Measurements from ENCODE around the gene TMOD1. TPM values are rescaled to one million over a fixed set of nuclear protein-coding genes. Genes with fewer than 3 reads are reported as not detected.

TMOD1 gene
- total and polyA plus RNA-seq, 9 donors = 37.1 to 77.2 (median 64.0) TPM

GRCh38 chr9:97474372-97474925 lies 27.0 kb upstream of the TMOD1 start:
- Histone ChIP-seq H3K36me3 (no peaks in the 10 kb centered on the region), H3K27ac (no peak overlapping the region)
- WGBS, 3 donors = 87 to 92% (median 89%) methylated on average over 5 of the region's 5 CpGs

GRCh38 chr9:97475059-97475458 lies 26.4 kb upstream of the TMOD1 start:
- DNase-seq = no peak
- H3K27ac ChIP-seq = no peak overlapping the region
- no peaks in the 10 kb centered on the region for H3K9me3 ChIP-seq
- no peak for TF ChIP-seq EP300 (IDR thresholded peaks at IDR 0.05)
- no peak for TF ChIP-seq CTCF (IDR thresholded peaks at IDR 0.05)
- no peak for TF ChIP-seq POLR2A (IDR thresholded peaks at IDR 0.05)
- no peaks in the 10 kb centered on the region for H3K4me1 ChIP-seq (ENCODE audit: insufficient read depth)
- no peaks in the 10 kb centered on the region for H3K27me3 ChIP-seq
- 83 to 93% (median 90%) methylated on average over 2 of the region's 2 CpGs for WGBS, 3 donors
- no peak overlapping the region for H3K4me3 ChIP-seq
- no peaks in the 10 kb centered on the region for H3K36me3 ChIP-seq
- intact Hi-C loops (cut with DNase I) = no loop called here

More at GRCh38 chr9:97474372-97474925, 27.0 kb upstream of the TMOD1 start:
- intact Hi-C loops (cut with DNase I) = no loop called here
- no peaks in the 10 kb centered on the region for H3K27me3 ChIP-seq
- DNase-seq = no peak
- no peak overlapping the region for H3K4me3 ChIP-seq
- H3K4me1 ChIP-seq (ENCODE audit: insufficient read depth) = no peaks in the 10 kb centered on the region
- TF ChIP-seq EP300 (IDR thresholded peaks at IDR 0.05) (no peak), CTCF (IDR thresholded peaks at IDR 0.05) (no peak), POLR2A (IDR thresholded peaks at IDR 0.05) (no peak)
- H3K9me3 ChIP-seq = no peaks in the 10 kb centered on the region

GRCh38 chr9:97478301-97478981 lies 23.0 kb upstream of the TMOD1 start:
- intact Hi-C loops (cut with DNase I) = no loop called here
- no peak for DNase-seq
- TF ChIP-seq EP300 (IDR thresholded peaks at IDR 0.05) (no peak), POLR2A (IDR thresholded peaks at IDR 0.05) (no peak), CTCF (IDR thresholded peaks at IDR 0.05) (no peak)
- H3K4me1 ChIP-seq (ENCODE audit: insufficient read depth) = no peaks in the 10 kb centered on the region
- no peaks in the 10 kb centered on the region for H3K27me3 ChIP-seq
- H3K9me3 ChIP-seq = no peaks in the 10 kb centered on the region
- H3K4me3 ChIP-seq = no peak overlapping the region
- no peak overlapping the region for H3K27ac ChIP-seq
- H3K36me3 ChIP-seq = no peaks in the 10 kb centered on the region
- 75 to 79% (median 77%) methylated on average over 3 of the region's 3 CpGs for WGBS, 3 donors

- TF ChIP-seq CTCF (IDR thresholded peaks at IDR 0.05) = no peak
- TF ChIP-seq EP300 (IDR thresholded peaks at IDR 0.05) = no peak
- no peak for TF ChIP-seq POLR2A (IDR thresholded peaks at IDR 0.05)
- H3K27ac ChIP-seq = no peak overlapping the region
- H3K27me3 ChIP-seq = no peaks in the 10 kb centered on the region
- H3K9me3 ChIP-seq = no peaks in the 10 kb centered on the region
- no peak overlapping the region for H3K4me3 ChIP-seq
- H3K36me3 ChIP-seq = no peaks in the 10 kb centered on the region
- no peak for DNase-seq
- H3K4me1 ChIP-seq (ENCODE audit: insufficient read depth) = no peaks in the 10 kb centered on the region
- intact Hi-C loops (cut with DNase I) = no loop called here
- 55 to 68% (median 61%) methylated on average over 5 of the region's 5 CpGs for WGBS, 3 donors
Observed at GRCh38 chr9:97479496-97480159, 21.8 kb upstream of the TMOD1 start.
